Measurements from ENCODE around the gene HNRNPF. TPM values are rescaled to one million over a fixed set of nuclear protein-coding genes. Genes with fewer than 3 reads are reported as not detected.
"Not testable (repeated sequence)": the region's sequence is repeated elsewhere in the genome, so short reads cannot be mapped to it uniquely, and the experiment has no call there.

HNRNPF gene
- polyA plus RNA-seq, 2 of the 4 experiments (the other 2 are of a cell fraction) = 228 to 271 TPM

GRCh38 chr10:43427166-43427825, 18.3 kb upstream of the HNRNPF start:
- no peak for TF ChIP-seq ZSCAN20 (CRISPR knock-in tag; IDR thresholded peaks at IDR 0.05)
- peak; percentile 41 for TF ChIP-seq MAFK (IDR thresholded peaks at IDR 0.05; ENCODE audit: partially characterized antibody)
- FAIRE-seq = no peak

GRCh38 chr10:43426476-43426875, 17.5 kb upstream of the HNRNPF start:
- H3K4me1 ChIP-seq; H3K4me2 ChIP-seq; H3K27ac ChIP-seq; ATAC-seq; H3K9me3 ChIP-seq; DNase-seq (ENCODE audit: low read depth in 1 of 2, low spot score in 1 of 2); H3K4me3 ChIP-seq; POLR2A ChIA-PET; FAIRE-seq; CTCF ChIA-PET: not testable (repeated sequence)
- WGBS (ENCODE audit: missing lambda C conversion rate) = 87% methylated on average over 12 of the region's 12 CpGs

More at GRCh38 chr10:43427166-43427825, 18.3 kb upstream of the HNRNPF start:
- no peak overlapping the region for H3K4me2 ChIP-seq
- no peaks in the 10 kb centered on the region for H3K9me3 ChIP-seq
- no peaks in the 10 kb centered on the region for H3K4me1 ChIP-seq
- POLR2A ChIA-PET = no interaction called here
- 89% methylated on average over 12 of the region's 12 CpGs for WGBS (ENCODE audit: missing lambda C conversion rate)
- CTCF ChIA-PET = interaction anchor here (0.7 kb wide), 1 partner anchor 74 kb away, joined by 3 read pairs; no protein-coding TSS in a partner anchor
- no peak overlapping the region for H3K4me3 ChIP-seq
- no peak for ATAC-seq
- H3K27ac ChIP-seq = no peak overlapping the region
- no peak for DNase-seq (ENCODE audit: low read depth in 1 of 2, low spot score in 1 of 2)

- POLR2A ChIA-PET = interaction anchor here (0.9 kb wide), 1 partner anchor 15 kb away, joined by 3 read pairs; the partner anchor contains the start of gene HNRNPF
- WGBS (ENCODE audit: missing lambda C conversion rate) = 84% methylated on average over 6 of the region's 6 CpGs
- no peaks in the 10 kb centered on the region for H3K9me3 ChIP-seq
- no peak overlapping the region for H3K4me3 ChIP-seq
- no peak overlapping the region for H3K27ac ChIP-seq
- no peak for DNase-seq (ENCODE audit: low read depth in 1 of 2, low spot score in 1 of 2)
- CTCF ChIA-PET = interaction anchor here (0.7 to 1.2 kb wide), 2 partner anchors 12 to 34 kb away, joined by 4 read pairs; no protein-coding TSS in a partner anchor
- no peak for FAIRE-seq
- H3K4me2 ChIP-seq = no peak overlapping the region
- peaks cover 14% of the 10 kb centered on the region for H3K4me1 ChIP-seq
- TF ChIP-seq CEBPB (IDR thresholded peaks at IDR 0.05) (peak in 1 of 2 experiments; percentile 38; a peak in 2 of 4 replicates), JUNB (IDR thresholded peaks at IDR 0.05) (no peak)
- no peak for ATAC-seq
These were observed 15.4 kb upstream of the HNRNPF start for GRCh38 chr10:43424416-43424815.

- not testable (repeated sequence) for ATAC-seq; H3K4me2 ChIP-seq; H3K9me3 ChIP-seq; H3K4me3 ChIP-seq; DNase-seq (ENCODE audit: low read depth in 1 of 2, low spot score in 1 of 2); FAIRE-seq; TF ChIP-seq FOSL2 (IDR thresholded peaks at IDR 0.05)
- TF ChIP-seq FOSL2 (CRISPR knock-in tag; IDR thresholded peaks at IDR 0.05) = peak; percentile 53; the same call in 1 of the 2 replicates
- 89% methylated on average over 4 of the region's 4 CpGs for WGBS (ENCODE audit: missing lambda C conversion rate)
- H3K27ac ChIP-seq = peak overlapping the region; percentile 91 to 94; a peak in 5 of 6 replicates
- ChIA-PET POLR2A (interaction anchor here (0.8 kb wide), 1 partner anchor 14 kb away, joined by 3 read pairs; no protein-coding TSS in a partner anchor), CTCF (interaction anchor here (0.7 to 1.5 kb wide), 3 partner anchors 13 to 20 kb away, joined by 3 to 5 read pairs (median 4); partner anchors contain the start of gene ZNF487)
- H3K4me1 ChIP-seq = peaks cover 14% of the 10 kb centered on the region
These were observed 13.0 kb upstream of the HNRNPF start for GRCh38 chr10:43421944-43422343.

- Histone ChIP-seq H3K9me3 (no peaks in the 10 kb centered on the region), H3K4me3 (peak overlapping the region; percentile 45; the same call in 2 of the 3 replicates), H3K4me2 (peak overlapping the region; percentile 71), H3K4me1 (peaks cover 14% of the 10 kb centered on the region), H3K27ac (peak overlapping the region; percentile 91 to 94; a peak in 5 of 6 replicates)
- ATAC-seq = no peak
- ChIA-PET POLR2A (interaction anchor here (0.8 kb wide), 1 partner anchor 15 kb away, joined by 3 read pairs; no protein-coding TSS in a partner anchor), CTCF (interaction anchor here (0.7 to 1.5 kb wide), 3 partner anchors 14 to 20 kb away, joined by 3 to 5 read pairs (median 4); partner anchors contain the start of gene ZNF487)
- FAIRE-seq = no peak
- DNase-seq (ENCODE audit: low read depth in 1 of 2, low spot score in 1 of 2) = no peak
- no peak for TF ChIP-seq HOXB5 (CRISPR knock-in tag; IDR thresholded peaks at IDR 0.05)
- no peak for TF ChIP-seq JUN (IDR thresholded peaks at IDR 0.05)
- no peak for TF ChIP-seq BHLHE40 (IDR thresholded peaks at IDR 0.05; ENCODE audit: low read depth, low read length)
- no peak for TF ChIP-seq RCOR1 (IDR thresholded peaks at IDR 0.05; ENCODE audit: low read depth, low read length)
- TF ChIP-seq EHMT2 (IDR thresholded peaks at IDR 0.05; ENCODE audit: low read depth) = no peak
- no peak for TF ChIP-seq FOSL2 (IDR thresholded peaks at IDR 0.05)
- TF ChIP-seq FOSL2 (CRISPR knock-in tag; IDR thresholded peaks at IDR 0.05) = no peak
- TF ChIP-seq PHF8 (IDR thresholded peaks at IDR 0.05; ENCODE audit: borderline replicate concordance, low read depth) = no peak
- TF ChIP-seq FOSB (CRISPR knock-in tag; IDR thresholded peaks at IDR 0.05) = no peak
- no peak for TF ChIP-seq ZFP36 (IDR thresholded peaks at IDR 0.05; ENCODE audit: borderline replicate concordance, partially characterized antibody)
- 96% methylated on average over 6 of the region's 6 CpGs for whole genome bisulfite sequencing (ENCODE audit: missing lambda C conversion rate)
These were observed 12.5 kb upstream of the HNRNPF start for GRCh38 chr10:43421519-43421918.

Data from A549 (cell line).